ENCODE results near the gene MAGI1.

GRCh38 chr3:65856907-65857306 lies 181.8 kb downstream of the MAGI1 start:
- TF ChIP-seq POLR2AphosphoS5 (IDR thresholded peaks at IDR 0.05; ENCODE audit: low read depth) = no peak
- TF ChIP-seq, protein P1, sequence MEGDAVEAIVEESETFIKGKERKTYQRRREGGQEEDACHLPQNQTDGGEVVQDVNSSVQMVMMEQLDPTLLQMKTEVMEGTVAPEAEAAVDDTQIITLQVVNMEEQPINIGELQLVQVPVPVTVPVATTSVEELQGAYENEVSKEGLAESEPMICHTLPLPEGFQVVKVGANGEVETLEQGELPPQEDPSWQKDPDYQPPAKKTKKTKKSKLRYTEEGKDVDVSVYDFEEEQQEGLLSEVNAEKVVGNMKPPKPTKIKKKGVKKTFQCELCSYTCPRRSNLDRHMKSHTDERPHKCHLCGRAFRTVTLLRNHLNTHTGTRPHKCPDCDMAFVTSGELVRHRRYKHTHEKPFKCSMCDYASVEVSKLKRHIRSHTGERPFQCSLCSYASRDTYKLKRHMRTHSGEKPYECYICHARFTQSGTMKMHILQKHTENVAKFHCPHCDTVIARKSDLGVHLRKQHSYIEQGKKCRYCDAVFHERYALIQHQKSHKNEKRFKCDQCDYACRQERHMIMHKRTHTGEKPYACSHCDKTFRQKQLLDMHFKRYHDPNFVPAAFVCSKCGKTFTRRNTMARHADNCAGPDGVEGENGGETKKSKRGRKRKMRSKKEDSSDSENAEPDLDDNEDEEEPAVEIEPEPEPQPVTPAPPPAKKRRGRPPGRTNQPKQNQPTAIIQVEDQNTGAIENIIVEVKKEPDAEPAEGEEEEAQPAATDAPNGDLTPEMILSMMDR (IDR thresholded peaks at IDR 0.05; ENCODE audit: insufficient read depth, low read length) = no peak
- TF ChIP-seq, protein P2, sequence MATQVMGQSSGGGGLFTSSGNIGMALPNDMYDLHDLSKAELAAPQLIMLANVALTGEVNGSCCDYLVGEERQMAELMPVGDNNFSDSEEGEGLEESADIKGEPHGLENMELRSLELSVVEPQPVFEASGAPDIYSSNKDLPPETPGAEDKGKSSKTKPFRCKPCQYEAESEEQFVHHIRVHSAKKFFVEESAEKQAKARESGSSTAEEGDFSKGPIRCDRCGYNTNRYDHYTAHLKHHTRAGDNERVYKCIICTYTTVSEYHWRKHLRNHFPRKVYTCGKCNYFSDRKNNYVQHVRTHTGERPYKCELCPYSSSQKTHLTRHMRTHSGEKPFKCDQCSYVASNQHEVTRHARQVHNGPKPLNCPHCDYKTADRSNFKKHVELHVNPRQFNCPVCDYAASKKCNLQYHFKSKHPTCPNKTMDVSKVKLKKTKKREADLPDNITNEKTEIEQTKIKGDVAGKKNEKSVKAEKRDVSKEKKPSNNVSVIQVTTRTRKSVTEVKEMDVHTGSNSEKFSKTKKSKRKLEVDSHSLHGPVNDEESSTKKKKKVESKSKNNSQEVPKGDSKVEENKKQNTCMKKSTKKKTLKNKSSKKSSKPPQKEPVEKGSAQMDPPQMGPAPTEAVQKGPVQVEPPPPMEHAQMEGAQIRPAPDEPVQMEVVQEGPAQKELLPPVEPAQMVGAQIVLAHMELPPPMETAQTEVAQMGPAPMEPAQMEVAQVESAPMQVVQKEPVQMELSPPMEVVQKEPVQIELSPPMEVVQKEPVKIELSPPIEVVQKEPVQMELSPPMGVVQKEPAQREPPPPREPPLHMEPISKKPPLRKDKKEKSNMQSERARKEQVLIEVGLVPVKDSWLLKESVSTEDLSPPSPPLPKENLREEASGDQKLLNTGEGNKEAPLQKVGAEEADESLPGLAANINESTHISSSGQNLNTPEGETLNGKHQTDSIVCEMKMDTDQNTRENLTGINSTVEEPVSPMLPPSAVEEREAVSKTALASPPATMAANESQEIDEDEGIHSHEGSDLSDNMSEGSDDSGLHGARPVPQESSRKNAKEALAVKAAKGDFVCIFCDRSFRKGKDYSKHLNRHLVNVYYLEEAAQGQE (IDR thresholded peaks at IDR 0.05; ENCODE audit: insufficient replicate concordance, low read depth) = no peak

Data from HL-60 (cell line).